T-helper 1 cell treated with Interleukin-12 subunit alpha and Interleukin-12 subunit beta and Interleukin-4 antibody, amounts not matched to agents 30 ng/mL and 1 ng/mL, for 36 hours (primary cell): Measurements from ENCODE around the gene RGSL1. TPM values are rescaled to one million over a fixed set of nuclear protein-coding genes. Genes with fewer than 3 reads are reported as not detected.

Source experiments
- intact Hi-C: fragments of 100-400 bp; cut with micrococcal nuclease; formaldehyde crosslinking; loops from one replicate; pipeline ENCODE4 v1.15.1; 2024
- total RNA-seq: library from RNA; stranded (reverse); gene quantifications from 2 replicates; pipeline ENCODE4 v1.2.3, GENCODE V29; 2022

RGSL1 gene
- total RNA-seq: not detected in 2 replicates

GRCh38 chr1:182450087-182450486, at the start of gene RGSL1:
Gene RGSL1 (plus strand): TSS chr1:182450146. CDS start chr1:182450166, 20 bp downstream.
- intact Hi-C loops: no loop called here

DNA sequence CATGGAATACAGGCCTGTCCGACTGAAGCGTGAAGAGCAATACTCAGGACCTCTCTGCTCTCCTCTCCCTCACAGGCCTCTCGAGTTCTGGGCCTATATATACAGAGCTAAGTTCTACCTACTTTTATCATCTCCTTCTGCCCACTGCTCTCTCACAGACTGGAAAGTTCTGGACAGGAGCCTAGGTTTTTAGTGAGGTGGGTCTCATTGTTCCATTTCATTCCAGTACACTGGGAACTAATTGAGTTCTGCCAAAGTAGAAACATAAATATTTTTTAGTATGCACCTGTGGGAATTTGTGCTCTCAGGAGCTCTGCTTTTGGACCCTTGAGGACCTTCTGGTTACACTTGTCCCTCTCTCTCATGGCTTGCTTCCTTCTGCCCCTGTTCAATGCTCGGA, 49.4 kb upstream of the RGSL1 start, which contains the start of gene TEDDM1:
TSS of gene TEDDM1 (minus strand) at position 101 of the 400 bp plus-strand sequence. CDS start 182 bp downstream, outside the sequence.
- intact Hi-C loops: no loop called here

- intact Hi-C loops: no loop called here
Measured at GRCh38 chr1:182404781-182405180, 45.2 kb upstream of the RGSL1 start.

DNA sequence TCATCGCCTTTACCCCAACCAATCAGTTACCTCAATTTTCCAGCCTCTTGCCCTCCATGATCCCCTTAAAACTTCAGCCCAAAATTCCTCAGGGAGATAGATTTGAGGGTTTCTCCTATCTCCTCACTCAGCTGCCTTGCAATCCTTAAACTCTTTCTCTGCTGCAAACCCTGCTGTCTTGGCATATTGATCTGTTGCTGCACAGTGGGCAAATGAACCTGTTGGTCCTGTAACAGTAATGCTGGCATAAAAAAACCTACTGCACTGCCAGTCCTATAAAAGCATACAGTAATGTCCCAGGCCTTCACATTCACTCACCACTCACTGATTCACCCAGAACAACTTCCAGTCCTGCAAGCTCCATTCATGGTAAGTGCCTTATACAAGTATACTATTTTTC, 44.4 kb upstream of the RGSL1 start:
- intact Hi-C loops: no loop called here

GRCh38 chr1:182406012-182406411, 43.9 kb upstream of the RGSL1 start:
- intact Hi-C loops: no loop called here

DNA sequence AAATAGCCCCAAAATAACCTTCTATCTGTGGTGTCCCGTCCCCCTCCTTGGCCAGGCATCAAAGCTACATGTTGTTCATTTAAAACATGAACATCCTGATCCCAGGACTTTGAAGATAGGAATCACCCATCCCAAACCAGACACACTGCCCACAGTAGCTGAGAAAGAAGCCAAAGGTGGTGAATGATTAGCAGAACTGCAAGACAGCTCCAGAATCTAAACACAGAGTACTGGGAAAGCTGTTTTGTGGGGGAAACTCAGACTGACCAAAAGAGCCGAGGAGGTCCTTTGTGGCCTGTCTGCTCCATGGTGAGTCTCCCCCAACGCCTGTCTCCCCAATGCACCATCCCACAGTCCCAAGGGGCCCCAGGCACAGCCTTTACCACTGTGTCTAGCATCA, 42.2 kb upstream of the RGSL1 start:
- intact Hi-C loops: no loop called here

DNA sequence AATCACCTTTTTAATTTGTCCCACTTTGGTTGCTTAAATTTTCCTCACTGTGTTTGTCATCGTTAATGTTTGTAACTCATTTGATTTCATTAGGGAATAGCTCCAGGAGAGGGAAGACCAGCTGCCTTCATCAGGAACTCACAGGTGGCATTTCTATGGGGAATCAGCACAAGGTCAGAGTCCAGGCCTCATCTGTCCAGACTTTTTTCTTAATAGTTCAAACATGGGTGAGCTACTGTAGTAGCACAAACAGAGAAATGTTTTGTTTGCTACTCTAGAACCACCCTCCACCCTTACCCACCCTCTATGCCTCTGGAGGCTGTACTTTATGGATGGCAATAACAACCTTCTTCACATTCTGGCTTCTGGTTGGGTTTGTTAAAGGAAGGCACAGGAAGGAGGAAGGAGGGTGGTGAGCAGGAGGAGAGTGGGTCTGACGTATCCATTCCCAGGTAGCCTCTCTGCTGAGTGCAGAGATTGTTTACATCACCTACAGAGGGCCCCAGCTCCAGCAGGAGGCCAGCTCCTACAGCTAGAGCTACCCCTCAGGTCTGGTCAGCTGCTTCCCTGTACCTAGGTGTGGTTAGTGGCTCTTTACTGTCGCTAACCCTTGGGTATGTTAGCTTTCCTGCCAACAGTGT, 41.4 kb upstream of the RGSL1 start:
- intact Hi-C loops: no loop called here

- intact Hi-C loops: no loop called here
Measured at GRCh38 chr1:182410138-182410537, 39.8 kb upstream of the RGSL1 start.

GRCh38 chr1:182410620-182411273, 39.2 kb upstream of the RGSL1 start:
- intact Hi-C loops: no loop called here

DNA sequence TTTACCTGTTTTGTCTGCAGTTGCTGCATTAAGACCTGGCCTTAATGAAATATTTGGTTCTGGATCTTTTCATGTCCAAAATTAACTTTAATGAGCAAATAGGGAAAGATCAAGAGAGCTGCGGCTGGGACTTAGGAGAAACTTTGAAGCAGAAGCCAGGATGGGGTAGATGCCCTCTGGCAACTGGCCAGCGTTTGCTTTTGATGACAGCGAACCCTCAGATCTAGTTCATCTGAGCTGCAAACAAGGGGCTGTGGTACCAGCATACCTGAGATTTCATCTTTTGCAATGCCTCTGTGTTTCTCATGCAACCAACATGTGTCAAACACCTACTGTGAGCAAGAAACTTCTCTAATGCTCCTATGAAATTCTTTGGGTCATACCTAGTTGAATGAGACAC, 36.5 kb upstream of the RGSL1 start:
- intact Hi-C loops: no loop called here

DNA sequence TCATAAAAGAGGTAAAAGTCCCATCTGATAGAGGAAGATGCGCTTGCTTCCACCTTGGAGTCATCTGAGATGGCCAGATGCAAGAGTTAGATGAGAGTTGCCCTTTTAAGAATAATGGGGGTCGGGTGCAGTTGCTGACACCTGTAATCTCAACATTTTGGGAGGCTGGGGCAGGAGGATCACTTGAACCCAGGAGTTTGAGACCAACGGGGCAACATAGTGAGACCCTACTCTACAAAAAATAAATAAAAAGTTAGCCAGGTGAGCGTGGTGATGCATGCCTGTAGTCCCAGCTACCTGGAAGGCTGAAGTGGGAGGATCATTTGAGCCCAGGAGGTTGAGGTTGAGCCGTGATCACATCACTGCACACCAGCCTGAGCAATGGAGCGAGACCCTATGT, 36.0 kb upstream of the RGSL1 start:
- intact Hi-C loops: no loop called here

DNA sequence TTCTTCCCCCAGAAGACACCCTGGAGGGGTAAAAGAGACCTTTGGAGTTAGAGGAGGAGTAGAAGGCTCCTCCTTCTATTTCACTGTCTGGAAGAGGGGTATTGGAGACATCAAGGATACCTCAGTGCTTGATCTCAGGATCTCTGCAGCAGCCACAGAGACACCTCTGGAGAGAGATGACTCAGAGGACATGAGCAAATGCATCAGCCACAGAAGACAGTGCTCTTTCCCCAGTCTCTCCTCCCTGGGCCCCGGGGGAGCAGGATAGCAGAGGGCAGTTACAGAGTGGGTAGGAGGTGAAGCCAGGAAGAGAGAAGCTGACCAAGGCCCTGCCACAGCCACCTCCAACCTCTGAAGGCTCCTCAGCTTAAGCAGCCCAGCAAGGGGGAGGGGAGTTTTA, 34.2 kb upstream of the RGSL1 start:
- intact Hi-C loops: no loop called here

DNA sequence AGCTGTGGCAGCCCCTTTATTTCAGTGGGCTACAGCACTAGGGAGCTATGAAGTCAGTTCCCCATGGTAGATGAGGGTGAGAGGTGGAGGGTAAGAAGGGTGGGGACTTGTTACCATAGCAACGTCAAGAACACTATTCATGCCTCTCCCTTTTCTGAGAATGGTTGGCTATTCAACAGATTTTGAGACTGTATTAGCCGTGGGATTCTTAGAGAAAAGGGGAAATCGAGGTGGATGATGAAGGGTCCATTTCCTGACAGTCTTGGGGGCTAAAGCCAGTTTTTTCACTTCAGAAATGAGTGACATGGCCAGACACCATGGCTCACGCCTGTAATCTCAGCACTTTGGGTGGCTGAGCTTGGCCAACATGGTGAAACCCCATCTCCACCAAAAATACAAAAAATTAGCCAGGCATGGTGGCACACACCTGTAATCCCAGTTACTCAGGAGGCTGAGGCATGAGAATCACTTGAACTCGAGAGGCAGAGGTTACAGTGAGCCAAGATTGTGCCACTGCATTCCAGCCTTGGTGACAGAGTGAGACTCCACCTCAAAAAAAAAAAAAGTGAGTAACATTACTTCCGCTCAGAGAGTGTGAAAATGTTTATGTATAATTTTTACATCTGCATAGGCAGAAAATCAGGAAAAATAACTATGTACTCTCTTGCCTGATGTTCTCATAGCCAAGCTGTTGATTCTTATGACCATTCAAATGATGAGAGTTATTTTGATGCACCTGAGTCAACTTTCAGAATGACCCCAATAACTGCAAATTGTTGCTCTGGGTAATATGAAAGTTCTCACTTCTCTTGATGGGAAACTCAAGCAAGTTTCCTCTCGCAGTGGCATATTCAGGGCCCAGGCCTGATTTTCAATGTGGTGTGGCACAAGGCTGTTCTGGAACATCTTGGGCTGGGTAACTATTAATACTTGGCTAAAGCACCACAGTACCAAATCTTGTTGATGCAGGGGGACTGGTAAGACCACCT, 23.2 kb upstream of the RGSL1 start:
- intact Hi-C loops: no loop called here

- intact Hi-C loops: no loop called here
Measured at GRCh38 chr1:182428043-182428442, 21.9 kb upstream of the RGSL1 start.

DNA sequence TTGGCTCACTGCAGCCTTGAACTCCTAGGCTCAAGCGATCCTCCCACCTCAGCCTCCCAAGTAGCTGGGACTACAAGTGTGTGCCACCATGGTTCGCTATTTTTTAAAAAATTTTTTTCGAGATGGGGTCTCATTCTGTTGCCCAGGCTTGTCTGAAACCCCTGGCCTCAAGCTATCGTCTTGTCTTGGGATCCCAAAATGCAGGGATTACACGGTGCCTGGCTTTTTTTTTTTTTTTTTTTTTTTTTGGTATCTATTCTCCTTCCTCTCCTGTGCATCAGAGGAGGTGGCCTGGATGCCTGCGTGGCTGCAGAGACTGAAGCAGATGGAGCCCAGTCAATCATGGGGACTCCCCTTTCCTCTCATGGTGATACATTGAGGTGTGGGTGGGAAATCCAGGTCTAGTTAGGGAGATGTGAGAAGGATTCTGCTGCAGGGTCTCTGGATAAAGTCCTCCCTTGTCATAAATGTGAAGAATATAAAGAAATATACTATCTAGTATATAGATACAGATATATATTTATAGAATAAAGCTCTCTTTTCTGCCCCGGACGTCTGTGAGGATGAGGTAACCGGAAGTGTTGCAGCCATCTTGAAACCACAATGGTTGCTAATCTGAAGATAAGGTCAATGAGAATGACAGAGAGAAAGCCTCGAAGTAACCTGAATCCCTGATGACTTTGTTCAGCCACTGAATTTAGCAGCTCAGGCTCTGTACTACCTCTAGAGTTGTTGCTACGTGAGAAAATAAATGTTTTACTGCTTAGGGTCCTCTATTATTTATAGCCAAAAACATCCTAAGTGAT, 19.5 kb upstream of the RGSL1 start:
- intact Hi-C loops: loop anchor here (1.0 to 2.0 kb wide), 3 partner anchors 34 to 346 kb away; partner anchors contain the start of gene RNASEL

- intact Hi-C loops: loop anchor here (2.0 kb wide), 2 partner anchors 34 to 158 kb away; partner anchors contain the start of gene RNASEL
Measured at GRCh38 chr1:182431278-182431677, 18.7 kb upstream of the RGSL1 start.

- intact Hi-C loops: no loop called here
Measured at GRCh38 chr1:182433580-182433979, 16.4 kb upstream of the RGSL1 start.

DNA sequence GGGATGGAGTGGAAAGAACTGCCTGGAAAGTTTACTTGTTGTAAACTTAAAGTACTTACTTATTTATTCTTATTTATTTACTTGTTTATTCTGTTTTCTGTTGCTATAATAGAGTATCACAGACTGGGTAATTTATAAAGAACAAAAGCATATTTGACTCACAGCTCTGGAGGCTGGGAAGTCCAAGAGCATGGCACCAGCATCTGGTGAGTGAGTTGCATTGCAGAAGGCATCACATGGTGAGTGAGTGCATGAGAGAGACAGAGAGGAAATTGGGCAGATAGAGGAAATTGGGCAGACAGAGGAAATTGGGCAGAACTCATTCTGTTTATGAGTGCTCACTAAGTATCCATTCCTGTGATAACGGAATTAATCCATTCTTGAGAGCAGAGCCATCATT, 11.6 kb upstream of the RGSL1 start:
- intact Hi-C loops: no loop called here

- intact Hi-C loops: no loop called here
Measured at GRCh38 chr1:182441719-182442118, 8.2 kb upstream of the RGSL1 start.

- intact Hi-C loops: no loop called here
Measured at GRCh38 chr1:182442333-182442732, 7.6 kb upstream of the RGSL1 start.

DNA sequence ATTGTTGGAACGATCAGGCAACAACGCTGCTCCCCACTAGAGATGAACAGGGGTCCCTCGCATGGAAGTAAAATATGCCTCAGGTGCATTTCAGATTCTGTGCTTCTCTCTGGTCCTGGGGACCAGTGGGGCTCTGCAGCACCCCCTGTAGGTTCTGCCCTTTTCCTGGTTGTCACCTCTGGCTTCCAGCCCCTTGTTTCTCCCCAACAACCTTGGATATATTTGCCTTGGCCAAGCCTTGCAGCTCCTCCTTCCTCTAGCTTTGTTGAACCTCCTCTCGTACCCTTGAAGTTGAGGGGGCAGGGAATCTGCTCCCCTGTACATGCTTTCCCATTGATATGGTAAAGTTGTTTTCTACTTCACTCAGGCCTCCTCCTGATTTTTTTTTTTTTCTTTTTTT, 5.4 kb upstream of the RGSL1 start:
- intact Hi-C loops: no loop called here
